ENCODE results near the gene ERF. TPM values are rescaled to one million over a fixed set of nuclear protein-coding genes. Genes with fewer than 3 reads are reported as not detected.

The ERF gene
- total RNA-seq, 2 donors from 2014 or later: 46.6 to 49.8 TPM

DNA sequence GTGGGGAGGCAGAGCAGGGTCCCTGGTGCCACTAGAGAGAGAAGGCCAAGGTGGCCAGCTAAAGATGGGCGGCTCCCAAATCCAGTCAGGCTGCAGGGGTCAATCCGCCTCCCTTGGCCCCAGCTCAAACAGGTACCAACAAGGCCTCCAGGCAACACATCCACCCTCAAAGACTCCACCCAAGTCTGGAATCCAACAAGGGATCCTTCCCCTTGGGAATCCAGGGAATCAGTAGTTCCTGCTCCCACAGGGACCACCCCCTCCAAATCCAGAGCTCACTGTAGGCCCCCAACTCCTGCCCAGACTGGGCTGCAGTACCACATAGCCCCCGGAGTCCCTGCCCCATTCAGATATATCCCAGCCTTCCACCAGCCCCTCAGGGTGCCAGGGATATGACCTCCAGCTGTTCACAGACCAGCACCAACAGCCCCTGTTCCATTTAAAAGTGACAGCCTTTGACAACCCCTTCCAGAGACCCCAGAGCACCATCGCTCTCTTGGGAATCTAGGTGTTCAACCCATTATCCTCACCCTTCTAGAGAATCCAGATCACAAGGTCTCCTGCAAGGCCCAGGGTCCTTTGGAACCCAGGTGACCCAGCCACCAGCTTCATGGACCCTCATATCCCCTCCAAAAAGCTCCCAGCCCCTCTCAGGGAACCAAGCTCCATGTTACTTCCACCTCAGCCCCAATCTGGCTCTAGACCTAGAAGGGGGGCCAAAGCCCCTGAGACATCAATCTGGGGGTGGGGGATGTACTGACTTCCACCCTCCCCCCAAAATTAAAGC lies 3.2 kb downstream of the ERF start:
- Histone ChIP-seq H3K27ac (peak overlapping the region; percentile 89 to 99), H3K27me3 (replicated peaks; ENCODE audit: insufficient read depth) (no peaks in the 10 kb centered on the region), H3K4me1 (ENCODE audit: control insufficient read depth in 1 of 2, low read depth in 2 of 2) (peaks cover 29 to 54% of the 10 kb centered on the region in 2 donors), H3K36me3 (peaks cover 13% of the 10 kb centered on the region), H3K4me3 (peak overlapping the region; percentile 99), H3K9me3 (no peaks in the 10 kb centered on the region)
- no peak for TF ChIP-seq CTCF (IDR thresholded peaks at IDR 0.05)
- DNase-seq (ENCODE audit: low spot score): no peak
- ATAC-seq (ENCODE audit: insufficient number of reproducible peaks, low FRiP score, low read depth): no peak

DNA sequence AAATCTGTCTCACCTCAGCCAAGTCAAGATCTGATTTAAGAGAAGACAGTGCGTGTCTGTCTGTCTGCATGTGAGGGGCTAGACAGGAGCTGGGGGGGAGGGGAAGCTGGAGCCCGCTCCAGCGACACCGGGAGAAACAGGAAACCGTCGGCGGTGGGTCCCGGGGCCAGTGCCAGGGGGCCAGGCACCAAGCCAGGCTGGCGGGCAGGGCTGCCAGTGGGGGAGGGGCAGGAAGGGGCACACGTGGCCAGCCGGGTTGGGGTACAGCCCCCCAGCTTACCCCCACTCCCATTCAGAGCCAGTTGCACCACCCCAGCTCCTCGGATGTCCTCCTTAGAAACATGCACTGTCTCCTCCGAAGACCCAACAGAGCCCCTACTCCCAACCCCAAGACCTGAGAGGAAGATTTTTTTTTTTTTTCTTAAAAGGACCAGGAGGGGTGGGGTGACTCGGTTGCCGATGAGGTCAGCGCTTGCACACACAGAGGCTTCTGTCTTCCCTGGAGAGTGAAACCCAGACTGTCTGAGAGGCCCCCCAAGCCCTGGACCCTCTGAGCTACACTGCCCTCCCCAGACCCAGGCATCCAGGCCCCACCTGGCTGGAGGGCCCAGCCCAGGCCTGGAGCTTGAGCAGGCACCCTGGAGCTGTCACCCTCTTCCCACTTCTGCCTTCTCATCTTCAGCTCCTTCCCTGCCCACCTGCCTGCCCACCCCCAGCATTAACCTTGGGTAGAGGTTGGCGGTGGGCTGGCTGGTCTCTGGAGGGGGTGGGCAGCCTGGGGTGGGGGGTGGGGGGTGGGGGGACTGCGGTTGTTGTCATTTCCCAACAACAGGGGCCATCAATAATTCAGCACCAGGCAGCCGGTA lies 4.0 kb downstream of the ERF start:
- ATAC-seq (ENCODE audit: insufficient number of reproducible peaks, low FRiP score, low read depth) (no peak), DNase-seq (ENCODE audit: low spot score) (no peak)
- H3K4me3 ChIP-seq: peak overlapping the region; percentile 99
- peaks cover 13% of the 10 kb centered on the region for H3K36me3 ChIP-seq
- peak overlapping the region; percentile 89 to 99 for H3K27ac ChIP-seq
- TF ChIP-seq CTCF (IDR thresholded peaks at IDR 0.05): no peak
- no peaks in the 10 kb centered on the region for H3K27me3 ChIP-seq (replicated peaks; ENCODE audit: insufficient read depth)
- no peaks in the 10 kb centered on the region for H3K9me3 ChIP-seq
- peaks cover 26 to 58% of the 10 kb centered on the region in 2 donors for H3K4me1 ChIP-seq (ENCODE audit: control insufficient read depth in 1 of 2, low read depth in 2 of 2)

GRCh38 chr19:42250183-42250665 lies 4.7 kb downstream of the ERF start:
- peak overlapping the region; percentile 89 to 99 for H3K27ac ChIP-seq
- peak overlapping the region; percentile 99 for H3K4me3 ChIP-seq
- no peak for ATAC-seq (ENCODE audit: insufficient number of reproducible peaks, low FRiP score, low read depth)
- H3K9me3 ChIP-seq: no peaks in the 10 kb centered on the region
- no peaks in the 10 kb centered on the region for H3K27me3 ChIP-seq (replicated peaks; ENCODE audit: insufficient read depth)
- peaks cover 33 to 61% of the 10 kb centered on the region in 2 donors for H3K4me1 ChIP-seq (ENCODE audit: control insufficient read depth in 1 of 2, low read depth in 2 of 2)
- peaks cover 13% of the 10 kb centered on the region for H3K36me3 ChIP-seq
- no peak for TF ChIP-seq CTCF (IDR thresholded peaks at IDR 0.05)
- DNase-seq (ENCODE audit: low spot score): no peak

- Histone ChIP-seq H3K27ac (peak overlapping the region; percentile 89 to 99), H3K4me1 (ENCODE audit: control insufficient read depth in 1 of 2, low read depth in 2 of 2) (peaks cover 34 to 65% of the 10 kb centered on the region in 2 donors), H3K27me3 (replicated peaks; ENCODE audit: insufficient read depth) (no peaks in the 10 kb centered on the region), H3K36me3 (peaks cover 13% of the 10 kb centered on the region), H3K4me3 (no peak overlapping the region), H3K9me3 (no peaks in the 10 kb centered on the region)
- TF ChIP-seq CTCF (IDR thresholded peaks at IDR 0.05): no peak
- ATAC-seq (ENCODE audit: insufficient number of reproducible peaks, low FRiP score, low read depth): no peak
- DNase-seq (ENCODE audit: low spot score): no peak
Measured at GRCh38 chr19:42249769-42250168, 5.2 kb downstream of the ERF start.
